HepG2 (cell line): Measurements from ENCODE around the gene SEMA4A. TPM values are rescaled to one million over a fixed set of nuclear protein-coding genes. Genes with fewer than 3 reads are reported as not detected.

ENCODE experiments used
- ELF1 ChIP-seq: sonication (generic); formaldehyde crosslinking; IDR thresholded peaks from 2 replicates; pipeline ENCODE4 v1.4.0; 2020; ENCODE audit warnings: missing genetic modification reagents
- MED1 ChIP-seq: sonication (generic); formaldehyde crosslinking; IDR thresholded peaks from 2 replicates; pipeline ENCODE4 v1.4.0; 2020; ENCODE audit warnings: missing genetic modification reagents
- MTA3 ChIP-seq: sonication (generic); formaldehyde crosslinking; IDR thresholded peaks from 2 replicates; pipeline ENCODE4 v1.4.0; 2020; ENCODE audit warnings: missing genetic modification reagents
- NONO ChIP-seq, 2 experiments: fragments of 450-650 bp in 1 of 2; sonication (generic) in 1 of 2; formaldehyde crosslinking in 1 of 2; IDR thresholded peaks in 1 of 2; conservative IDR thresholded peaks in 1 of 2; 2 replicates each; pipeline versions ENCODE4 v1.6.1 to v1.8.0; 2017 to 2022; ENCODE audit warnings: mild to moderate bottlenecking in 1 of 2, missing genetic modification reagents in 1 of 2, moderate library complexity in 1 of 2
- PRMT3 ChIP-seq: sonication (generic); formaldehyde crosslinking; IDR thresholded peaks from 2 replicates; pipeline ENCODE4 v1.8.1; 2022; ENCODE audit warnings: low read depth, mild to moderate bottlenecking, moderate library complexity, missing genetic modification reagents, borderline replicate concordance
- TBX3 ChIP-seq: fragments of 450-650 bp; IDR thresholded peaks from 2 replicates; pipeline ENCODE4 v1.6.1; 2017; ENCODE audit warnings: antibody characterized with exemption, mild to moderate bottlenecking, inconsistent platforms, borderline replicate concordance
- ZFP36 ChIP-seq: fragments of 150-350 bp; IDR thresholded peaks from 2 replicates; pipeline ENCODE4 v1.6.1; 2018; ENCODE audit warnings: borderline replicate concordance, low read length, low read depth; ENCODE audit not compliant: partially characterized antibody
- ZNF12 ChIP-seq: sonication (generic); formaldehyde crosslinking; IDR thresholded peaks from 2 replicates; pipeline ENCODE4 v1.5.0; 2020; ENCODE audit warnings: missing genetic modification reagents
- ZNF234 ChIP-seq: sonication (generic); formaldehyde crosslinking; conservative IDR thresholded peaks from 2 replicates; pipeline ENCODE4 v1.5.1; 2020; ENCODE audit warnings: mild to moderate bottlenecking, missing genetic modification reagents
- polyA plus RNA-seq, 8 experiments: library from polyadenylated mRNA; depleted of rRNA in 3 of 8; stranded (reverse) in 7 of 8; unstranded in 1 of 8; fragments of >200 nt; fragmentation: Illumina TruSeq in 4 of 8; extraction: Trizol in 4 of 8; gene quantifications; 2 replicates each; pipeline versions ENCODE4 v1.2.1 to v1.2.3, GENCODE V29; 2011 to 2016; ENCODE audit warnings: low read depth in 4 of 8, missing spikeins in 1 of 8, mixed read lengths in 1 of 8; ENCODE audit not compliant: insufficient read depth in 1 of 8
- total RNA-seq, 5 experiments: library from RNA; depleted of rRNA; stranded (reverse); fragments of >200 nt; fragmentation: Illumina TruSeq; extraction: Trizol; gene quantifications; 2 replicates each; pipeline ENCODE4 v1.2.3, GENCODE V29; 2016; ENCODE audit warnings: low read depth in 1 of 5
- TF ChIP-seq, protein P1 (sequence below): IDR thresholded peaks from 2 replicates; pipeline ENCODE4 v1.4.0; 2020; ENCODE audit warnings: mild to moderate bottlenecking, missing genetic modification reagents
- TF ChIP-seq, protein P2 (sequence below): sonication (generic); formaldehyde crosslinking; IDR thresholded peaks from 2 replicates; pipeline ENCODE4 v1.4.0; 2020; ENCODE audit warnings: missing genetic modification reagents
- TF ChIP-seq, protein P3 (sequence below): sonication (generic); formaldehyde crosslinking; IDR thresholded peaks from 2 replicates; pipeline ENCODE4 v1.4.0; 2020; ENCODE audit warnings: missing genetic modification reagents, low read depth, mild to moderate bottlenecking, borderline replicate concordance
- TF ChIP-seq, protein P4 (sequence below): sonication (generic); formaldehyde crosslinking; IDR thresholded peaks from one replicate; pipeline ENCODE4 v1.5.1; 2020; ENCODE audit warnings: mild to moderate bottlenecking, missing genetic modification reagents; ENCODE audit errors: not compliant biosample characterization
- TF ChIP-seq, protein P5 (sequence below): sonication (generic); formaldehyde crosslinking; IDR thresholded peaks from 2 replicates; pipeline ENCODE4 v1.4.0; 2020; ENCODE audit warnings: mild to moderate bottlenecking, missing genetic modification reagents

The SEMA4A gene
- total and polyA plus RNA-seq, 2 of the 13 experiments (the other 11 are each of a cell fraction or from before 2014, with no cell fraction given) = 0.09 to 0.20 TPM

DNA sequence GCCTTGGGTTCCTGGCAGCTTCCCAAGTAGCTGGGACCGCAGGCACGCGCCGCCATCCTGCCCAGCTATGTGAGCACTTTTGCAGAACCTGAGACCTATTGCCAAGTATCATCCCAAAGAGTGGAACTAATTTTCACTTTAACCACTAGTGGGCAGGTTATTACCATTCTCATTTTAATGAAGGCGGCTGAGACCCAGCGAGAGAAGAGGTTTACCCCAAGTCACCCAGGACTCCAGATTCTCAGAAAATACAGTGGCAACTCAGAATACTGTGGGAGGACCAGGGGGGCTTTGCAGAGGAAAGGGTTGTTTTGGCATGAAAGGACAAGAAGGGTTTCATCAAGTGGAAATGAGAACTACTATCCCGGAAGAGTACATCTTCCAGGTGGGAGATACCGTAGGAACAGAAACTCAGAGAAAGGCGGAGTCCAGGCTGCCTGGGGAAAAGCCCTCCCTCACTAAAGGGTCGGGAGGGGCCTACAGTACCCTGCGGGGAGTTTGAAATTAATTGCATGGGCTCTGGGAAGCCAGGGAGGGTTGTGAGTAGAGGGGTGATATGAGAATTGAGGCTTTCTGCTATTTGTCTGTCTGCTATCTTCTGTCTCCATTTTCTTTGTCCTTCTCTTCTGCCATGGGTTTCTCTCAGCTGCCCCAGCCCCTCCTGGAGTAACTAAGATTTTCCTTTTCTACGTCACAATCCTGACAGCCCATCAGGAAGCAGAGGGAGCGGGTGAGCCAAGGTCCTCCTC, 7.2 kb upstream of the SEMA4A start (continued):
- TF ChIP-seq, protein P1, sequence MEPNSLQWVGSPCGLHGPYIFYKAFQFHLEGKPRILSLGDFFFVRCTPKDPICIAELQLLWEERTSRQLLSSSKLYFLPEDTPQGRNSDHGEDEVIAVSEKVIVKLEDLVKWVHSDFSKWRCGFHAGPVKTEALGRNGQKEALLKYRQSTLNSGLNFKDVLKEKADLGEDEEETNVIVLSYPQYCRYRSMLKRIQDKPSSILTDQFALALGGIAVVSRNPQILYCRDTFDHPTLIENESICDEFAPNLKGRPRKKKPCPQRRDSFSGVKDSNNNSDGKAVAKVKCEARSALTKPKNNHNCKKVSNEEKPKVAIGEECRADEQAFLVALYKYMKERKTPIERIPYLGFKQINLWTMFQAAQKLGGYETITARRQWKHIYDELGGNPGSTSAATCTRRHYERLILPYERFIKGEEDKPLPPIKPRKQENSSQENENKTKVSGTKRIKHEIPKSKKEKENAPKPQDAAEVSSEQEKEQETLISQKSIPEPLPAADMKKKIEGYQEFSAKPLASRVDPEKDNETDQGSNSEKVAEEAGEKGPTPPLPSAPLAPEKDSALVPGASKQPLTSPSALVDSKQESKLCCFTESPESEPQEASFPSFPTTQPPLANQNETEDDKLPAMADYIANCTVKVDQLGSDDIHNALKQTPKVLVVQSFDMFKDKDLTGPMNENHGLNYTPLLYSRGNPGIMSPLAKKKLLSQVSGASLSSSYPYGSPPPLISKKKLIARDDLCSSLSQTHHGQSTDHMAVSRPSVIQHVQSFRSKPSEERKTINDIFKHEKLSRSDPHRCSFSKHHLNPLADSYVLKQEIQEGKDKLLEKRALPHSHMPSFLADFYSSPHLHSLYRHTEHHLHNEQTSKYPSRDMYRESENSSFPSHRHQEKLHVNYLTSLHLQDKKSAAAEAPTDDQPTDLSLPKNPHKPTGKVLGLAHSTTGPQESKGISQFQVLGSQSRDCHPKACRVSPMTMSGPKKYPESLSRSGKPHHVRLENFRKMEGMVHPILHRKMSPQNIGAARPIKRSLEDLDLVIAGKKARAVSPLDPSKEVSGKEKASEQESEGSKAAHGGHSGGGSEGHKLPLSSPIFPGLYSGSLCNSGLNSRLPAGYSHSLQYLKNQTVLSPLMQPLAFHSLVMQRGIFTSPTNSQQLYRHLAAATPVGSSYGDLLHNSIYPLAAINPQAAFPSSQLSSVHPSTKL (CRISPR knock-in tag) = peak; percentile 42; the same call in 1 of the 2 replicates
- TF ChIP-seq PRMT3 (CRISPR knock-in tag) (no peak), TBX3 (no peak), NONO (IDR thresholded peaks at IDR 0.05) (no peak), NONO (CRISPR knock-in tag; conservative IDR thresholded peaks at IDR 0.05) (no peak), ZNF12 (0 out of 2 replicates have a peak, but pooled peaks have one; percentile 35), MED1 (peak; percentile 25), ZNF234 (CRISPR knock-in tag) (no peak), ZFP36 (no peak), ELF1 (CRISPR knock-in tag) (peak; percentile 34; the same call in 1 of the 2 replicates), MTA3 (CRISPR knock-in tag) (no peak)
- TF ChIP-seq, protein P2, sequence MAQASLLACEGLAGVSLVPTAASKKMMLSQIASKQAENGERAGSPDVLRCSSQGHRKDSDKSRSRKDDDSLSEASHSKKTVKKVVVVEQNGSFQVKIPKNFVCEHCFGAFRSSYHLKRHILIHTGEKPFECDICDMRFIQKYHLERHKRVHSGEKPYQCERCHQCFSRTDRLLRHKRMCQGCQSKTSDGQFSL (CRISPR knock-in tag) = no peak
- TF ChIP-seq, protein P3, sequence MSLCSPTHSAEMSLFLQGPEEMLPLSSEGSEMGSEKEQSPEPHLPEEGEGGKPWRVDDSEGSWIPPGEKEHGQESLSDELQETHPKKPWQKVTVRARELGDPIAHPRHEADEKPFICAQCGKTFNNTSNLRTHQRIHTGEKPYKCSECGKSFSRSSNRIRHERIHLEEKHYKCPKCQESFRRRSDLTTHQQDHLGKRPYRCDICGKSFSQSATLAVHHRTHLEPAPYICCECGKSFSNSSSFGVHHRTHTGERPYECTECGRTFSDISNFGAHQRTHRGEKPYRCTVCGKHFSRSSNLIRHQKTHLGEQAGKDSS (CRISPR knock-in tag) = peak; percentile 45; the same call in 1 of the 2 replicates
- TF ChIP-seq, protein P4, sequence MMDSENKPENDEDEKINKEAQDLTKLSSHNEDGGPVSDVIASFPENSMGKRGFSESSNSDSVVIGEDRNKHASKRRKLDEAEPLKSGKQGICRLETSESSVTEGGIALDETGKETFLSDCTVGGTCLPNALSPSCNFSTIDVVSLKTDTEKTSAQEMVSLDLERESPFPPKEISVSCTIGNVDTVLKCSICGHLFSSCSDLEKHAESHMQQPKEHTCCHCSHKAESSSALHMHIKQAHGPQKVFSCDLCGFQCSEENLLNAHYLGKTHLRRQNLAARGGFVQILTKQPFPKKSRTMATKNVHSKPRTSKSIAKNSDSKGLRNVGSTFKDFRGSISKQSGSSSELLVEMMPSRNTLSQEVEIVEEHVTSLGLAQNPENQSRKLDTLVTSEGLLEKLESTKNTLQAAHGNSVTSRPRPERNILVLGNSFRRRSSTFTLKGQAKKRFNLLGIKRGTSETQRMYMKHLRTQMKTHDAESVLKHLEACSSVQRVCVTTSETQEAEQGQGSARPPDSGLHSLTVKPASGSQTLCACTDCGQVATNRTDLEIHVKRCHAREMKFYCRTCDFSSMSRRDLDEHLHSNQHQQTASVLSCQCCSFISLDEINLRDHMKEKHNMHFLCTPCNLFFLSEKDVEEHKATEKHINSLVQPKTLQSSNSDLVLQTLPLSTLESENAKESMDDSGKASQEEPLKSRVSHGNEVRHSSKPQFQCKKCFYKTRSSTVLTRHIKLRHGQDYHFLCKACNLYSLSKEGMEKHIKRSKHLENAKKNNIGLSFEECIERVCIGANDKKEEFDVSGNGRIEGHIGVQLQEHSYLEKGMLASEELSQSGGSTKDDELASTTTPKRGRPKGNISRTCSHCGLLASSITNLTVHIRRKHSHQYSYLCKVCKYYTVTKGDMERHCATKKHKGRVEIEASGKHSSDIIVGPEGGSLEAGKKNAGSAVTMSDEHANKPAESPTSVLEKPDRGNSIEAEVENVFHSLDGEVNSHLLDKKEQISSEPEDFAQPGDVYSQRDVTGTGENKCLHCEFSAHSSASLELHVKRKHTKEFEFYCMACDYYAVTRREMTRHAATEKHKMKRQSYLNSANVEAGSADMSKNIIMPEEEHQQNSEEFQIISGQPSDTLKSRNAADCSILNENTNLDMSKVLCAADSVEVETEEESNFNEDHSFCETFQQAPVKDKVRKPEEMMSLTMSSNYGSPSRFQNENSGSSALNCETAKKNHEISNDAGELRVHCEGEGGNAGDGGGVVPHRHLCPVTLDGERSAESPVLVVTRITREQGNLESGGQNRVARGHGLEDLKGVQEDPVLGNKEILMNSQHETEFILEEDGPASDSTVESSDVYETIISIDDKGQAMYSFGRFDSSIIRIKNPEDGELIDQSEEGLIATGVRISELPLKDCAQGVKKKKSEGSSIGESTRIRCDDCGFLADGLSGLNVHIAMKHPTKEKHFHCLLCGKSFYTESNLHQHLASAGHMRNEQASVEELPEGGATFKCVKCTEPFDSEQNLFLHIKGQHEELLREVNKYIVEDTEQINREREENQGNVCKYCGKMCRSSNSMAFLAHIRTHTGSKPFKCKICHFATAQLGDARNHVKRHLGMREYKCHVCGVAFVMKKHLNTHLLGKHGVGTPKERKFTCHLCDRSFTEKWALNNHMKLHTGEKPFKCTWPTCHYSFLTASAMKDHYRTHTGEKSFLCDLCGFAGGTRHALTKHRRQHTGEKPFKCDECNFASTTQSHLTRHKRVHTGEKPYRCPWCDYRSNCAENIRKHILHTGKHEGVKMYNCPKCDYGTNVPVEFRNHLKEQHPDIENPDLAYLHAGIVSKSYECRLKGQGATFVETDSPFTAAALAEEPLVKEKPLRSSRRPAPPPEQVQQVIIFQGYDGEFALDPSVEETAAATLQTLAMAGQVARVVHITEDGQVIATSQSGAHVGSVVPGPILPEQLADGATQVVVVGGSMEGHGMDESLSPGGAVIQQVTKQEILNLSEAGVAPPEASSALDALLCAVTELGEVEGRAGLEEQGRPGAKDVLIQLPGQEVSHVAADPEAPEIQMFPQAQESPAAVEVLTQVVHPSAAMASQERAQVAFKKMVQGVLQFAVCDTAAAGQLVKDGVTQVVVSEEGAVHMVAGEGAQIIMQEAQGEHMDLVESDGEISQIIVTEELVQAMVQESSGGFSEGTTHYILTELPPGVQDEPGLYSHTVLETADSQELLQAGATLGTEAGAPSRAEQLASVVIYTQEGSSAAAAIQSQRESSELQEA (CRISPR knock-in tag) = no peak
- TF ChIP-seq, protein P5, sequence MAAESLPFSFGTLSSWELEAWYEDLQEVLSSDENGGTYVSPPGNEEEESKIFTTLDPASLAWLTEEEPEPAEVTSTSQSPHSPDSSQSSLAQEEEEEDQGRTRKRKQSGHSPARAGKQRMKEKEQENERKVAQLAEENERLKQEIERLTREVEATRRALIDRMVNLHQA (CRISPR knock-in tag) = no peak
